ENCODE measurements around the gene PCED1B.

The PCED1B gene

DNA sequence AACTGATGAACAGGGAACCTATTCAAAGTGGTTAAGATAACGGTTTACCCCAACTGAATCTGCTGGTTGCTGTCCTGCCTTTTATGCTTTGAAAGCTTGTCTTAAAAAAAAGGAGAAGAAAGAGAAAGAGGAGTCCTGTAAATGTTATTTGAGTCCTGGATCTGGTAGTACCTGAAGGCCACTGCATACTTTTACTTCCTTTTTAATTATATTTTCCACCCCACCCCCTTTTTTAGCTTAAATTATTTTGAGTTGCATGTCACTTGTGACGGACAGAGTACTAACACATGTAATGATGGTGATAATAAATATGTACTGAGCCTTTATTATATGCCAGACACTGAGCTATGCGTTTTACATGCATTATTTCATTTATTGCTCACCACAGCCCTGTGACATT is 2.9 kb downstream of the PCED1B start:
- H3K4me1 ChIP-seq (ENCODE audit: control insufficient read depth, insufficient read depth, low read length) = peaks cover 17% of the 10 kb centered on the region
- H3K36me3 ChIP-seq (ENCODE audit: control insufficient read depth in 2 of 2, insufficient read depth in 1 of 2, low read length in 2 of 2) = no peaks in the 10 kb centered on the region
- no peak for TF ChIP-seq ZNF792 (tag by site-specific recombination; IDR thresholded peaks at IDR 0.05)
- ChIA-PET CTCF (interaction anchor here (1.5 to 2.1 kb wide), 2 partner anchors 11 to 49 kb away, joined by 4 to 19 read pairs; no protein-coding TSS in a partner anchor), POLR2A (no interaction called here)
- no peaks in the 10 kb centered on the region for H3K9me3 ChIP-seq (ENCODE audit: control insufficient read depth, insufficient read depth, low read depth, low read length)
- H3K27ac ChIP-seq (ENCODE audit: extremely low read depth, low read depth, low read length) = no peak overlapping the region
- no peak overlapping the region for H3K4me3 ChIP-seq (ENCODE audit: low read depth, low read length)

GRCh38 chr12:47082796-47083621 is 3.6 kb downstream of the PCED1B start:
- Histone ChIP-seq H3K9me3 (ENCODE audit: control insufficient read depth, insufficient read depth, low read depth, low read length) (no peaks in the 10 kb centered on the region), H3K27ac (ENCODE audit: extremely low read depth, low read depth, low read length) (no peak overlapping the region), H3K4me1 (ENCODE audit: control insufficient read depth, insufficient read depth, low read length) (peaks cover 22% of the 10 kb centered on the region), H3K4me3 (ENCODE audit: low read depth, low read length) (no peak overlapping the region), H3K36me3 (ENCODE audit: control insufficient read depth in 2 of 2, insufficient read depth in 1 of 2, low read length in 2 of 2) (no peaks in the 10 kb centered on the region)
- ChIA-PET CTCF (interaction anchor here (0.6 to 2.1 kb wide), 3 partner anchors 12 to 146 kb away, joined by 3 to 19 read pairs (median 4); no protein-coding TSS in a partner anchor), POLR2A (no interaction called here)
- no peak for TF ChIP-seq ZNF2 (tag by site-specific recombination; IDR thresholded peaks at IDR 0.05)
- TF ChIP-seq ZNF239 (tag by site-specific recombination; IDR thresholded peaks at IDR 0.05) = no peak
- no peak for TF ChIP-seq TCF7L2 (IDR thresholded peaks at IDR 0.05; ENCODE audit: borderline replicate concordance, low read depth, low read length)
- TF ChIP-seq HOXD13 (CRISPR knock-in tag; IDR thresholded peaks at IDR 0.05; ENCODE audit: borderline replicate concordance) = no peak
- no peak for TF ChIP-seq GFI1B (tag by site-specific recombination; IDR thresholded peaks at IDR 0.05)
- no peak for TF ChIP-seq ZNF302 (tag by site-specific recombination; IDR thresholded peaks at IDR 0.05; ENCODE audit: low read depth)
- TF ChIP-seq ZBTB44 (tag by site-specific recombination; IDR thresholded peaks at IDR 0.05) = 0 out of 2 replicates have a peak, but pooled peaks have one; percentile 59
- TF ChIP-seq ZNF266 (tag by site-specific recombination; IDR thresholded peaks at IDR 0.05; ENCODE audit: low read depth) = no peak
- TF ChIP-seq ZNF561 (tag by site-specific recombination; IDR thresholded peaks at IDR 0.05; ENCODE audit: borderline replicate concordance) = no peak
- no peak for TF ChIP-seq ZNF776 (tag by site-specific recombination; IDR thresholded peaks at IDR 0.05; ENCODE audit: borderline replicate concordance)
- no peak for TF ChIP-seq ZNF214 (tag by site-specific recombination; IDR thresholded peaks at IDR 0.05; ENCODE audit: borderline replicate concordance)
- TF ChIP-seq, protein P1, sequence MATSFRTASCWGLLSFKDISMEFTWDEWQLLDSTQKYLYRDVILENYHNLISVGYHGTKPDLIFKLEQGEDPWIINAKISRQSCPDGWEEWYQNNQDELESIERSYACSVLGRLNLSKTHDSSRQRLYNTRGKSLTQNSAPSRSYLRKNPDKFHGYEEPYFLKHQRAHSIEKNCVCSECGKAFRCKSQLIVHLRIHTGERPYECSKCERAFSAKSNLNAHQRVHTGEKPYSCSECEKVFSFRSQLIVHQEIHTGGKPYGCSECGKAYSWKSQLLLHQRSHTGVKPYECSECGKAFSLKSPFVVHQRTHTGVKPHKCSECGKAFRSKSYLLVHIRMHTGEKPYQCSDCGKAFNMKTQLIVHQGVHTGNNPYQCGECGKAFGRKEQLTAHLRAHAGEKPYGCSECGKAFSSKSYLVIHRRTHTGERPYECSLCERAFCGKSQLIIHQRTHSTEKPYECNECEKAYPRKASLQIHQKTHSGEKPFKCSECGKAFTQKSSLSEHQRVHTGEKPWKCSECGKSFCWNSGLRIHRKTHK (tag by site-specific recombination; IDR thresholded peaks at IDR 0.05) = no peak
- TF ChIP-seq, protein P2, sequence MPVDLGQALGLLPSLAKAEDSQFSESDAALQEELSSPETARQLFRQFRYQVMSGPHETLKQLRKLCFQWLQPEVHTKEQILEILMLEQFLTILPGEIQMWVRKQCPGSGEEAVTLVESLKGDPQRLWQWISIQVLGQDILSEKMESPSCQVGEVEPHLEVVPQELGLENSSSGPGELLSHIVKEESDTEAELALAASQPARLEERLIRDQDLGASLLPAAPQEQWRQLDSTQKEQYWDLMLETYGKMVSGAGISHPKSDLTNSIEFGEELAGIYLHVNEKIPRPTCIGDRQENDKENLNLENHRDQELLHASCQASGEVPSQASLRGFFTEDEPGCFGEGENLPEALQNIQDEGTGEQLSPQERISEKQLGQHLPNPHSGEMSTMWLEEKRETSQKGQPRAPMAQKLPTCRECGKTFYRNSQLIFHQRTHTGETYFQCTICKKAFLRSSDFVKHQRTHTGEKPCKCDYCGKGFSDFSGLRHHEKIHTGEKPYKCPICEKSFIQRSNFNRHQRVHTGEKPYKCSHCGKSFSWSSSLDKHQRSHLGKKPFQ (tag by site-specific recombination; IDR thresholded peaks at IDR 0.05) = no peak
- peak; percentile 77 for TF ChIP-seq ZEB2 (tag by site-specific recombination; IDR thresholded peaks at IDR 0.05)
- TF ChIP-seq, protein P3, sequence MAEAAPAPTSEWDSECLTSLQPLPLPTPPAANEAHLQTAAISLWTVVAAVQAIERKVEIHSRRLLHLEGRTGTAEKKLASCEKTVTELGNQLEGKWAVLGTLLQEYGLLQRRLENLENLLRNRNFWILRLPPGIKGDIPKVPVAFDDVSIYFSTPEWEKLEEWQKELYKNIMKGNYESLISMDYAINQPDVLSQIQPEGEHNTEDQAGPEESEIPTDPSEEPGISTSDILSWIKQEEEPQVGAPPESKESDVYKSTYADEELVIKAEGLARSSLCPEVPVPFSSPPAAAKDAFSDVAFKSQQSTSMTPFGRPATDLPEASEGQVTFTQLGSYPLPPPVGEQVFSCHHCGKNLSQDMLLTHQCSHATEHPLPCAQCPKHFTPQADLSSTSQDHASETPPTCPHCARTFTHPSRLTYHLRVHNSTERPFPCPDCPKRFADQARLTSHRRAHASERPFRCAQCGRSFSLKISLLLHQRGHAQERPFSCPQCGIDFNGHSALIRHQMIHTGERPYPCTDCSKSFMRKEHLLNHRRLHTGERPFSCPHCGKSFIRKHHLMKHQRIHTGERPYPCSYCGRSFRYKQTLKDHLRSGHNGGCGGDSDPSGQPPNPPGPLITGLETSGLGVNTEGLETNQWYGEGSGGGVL (tag by site-specific recombination; IDR thresholded peaks at IDR 0.05) = no peak
- no peak for TF ChIP-seq ZNF623 (tag by site-specific recombination; IDR thresholded peaks at IDR 0.05)
- TF ChIP-seq, protein P4, sequence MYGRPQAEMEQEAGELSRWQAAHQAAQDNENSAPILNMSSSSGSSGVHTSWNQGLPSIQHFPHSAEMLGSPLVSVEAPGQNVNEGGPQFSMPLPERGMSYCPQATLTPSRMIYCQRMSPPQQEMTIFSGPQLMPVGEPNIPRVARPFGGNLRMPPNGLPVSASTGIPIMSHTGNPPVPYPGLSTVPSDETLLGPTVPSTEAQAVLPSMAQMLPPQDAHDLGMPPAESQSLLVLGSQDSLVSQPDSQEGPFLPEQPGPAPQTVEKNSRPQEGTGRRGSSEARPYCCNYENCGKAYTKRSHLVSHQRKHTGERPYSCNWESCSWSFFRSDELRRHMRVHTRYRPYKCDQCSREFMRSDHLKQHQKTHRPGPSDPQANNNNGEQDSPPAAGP (tag by site-specific recombination; IDR thresholded peaks at IDR 0.05) = no peak
- peak; percentile 29; the same call in 1 of the 2 replicates for TF ChIP-seq GLIS1 (tag by site-specific recombination; IDR thresholded peaks at IDR 0.05)
- TF ChIP-seq, protein P5, sequence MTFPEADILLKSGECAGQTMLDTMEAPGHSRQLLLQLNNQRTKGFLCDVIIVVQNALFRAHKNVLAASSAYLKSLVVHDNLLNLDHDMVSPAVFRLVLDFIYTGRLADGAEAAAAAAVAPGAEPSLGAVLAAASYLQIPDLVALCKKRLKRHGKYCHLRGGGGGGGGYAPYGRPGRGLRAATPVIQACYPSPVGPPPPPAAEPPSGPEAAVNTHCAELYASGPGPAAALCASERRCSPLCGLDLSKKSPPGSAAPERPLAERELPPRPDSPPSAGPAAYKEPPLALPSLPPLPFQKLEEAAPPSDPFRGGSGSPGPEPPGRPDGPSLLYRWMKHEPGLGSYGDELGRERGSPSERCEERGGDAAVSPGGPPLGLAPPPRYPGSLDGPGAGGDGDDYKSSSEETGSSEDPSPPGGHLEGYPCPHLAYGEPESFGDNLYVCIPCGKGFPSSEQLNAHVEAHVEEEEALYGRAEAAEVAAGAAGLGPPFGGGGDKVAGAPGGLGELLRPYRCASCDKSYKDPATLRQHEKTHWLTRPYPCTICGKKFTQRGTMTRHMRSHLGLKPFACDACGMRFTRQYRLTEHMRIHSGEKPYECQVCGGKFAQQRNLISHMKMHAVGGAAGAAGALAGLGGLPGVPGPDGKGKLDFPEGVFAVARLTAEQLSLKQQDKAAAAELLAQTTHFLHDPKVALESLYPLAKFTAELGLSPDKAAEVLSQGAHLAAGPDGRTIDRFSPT (tag by site-specific recombination; IDR thresholded peaks at IDR 0.05) = peak; percentile 53; the same call in 1 of the 2 replicates
- no peak for TF ChIP-seq MZF1 (tag by site-specific recombination; IDR thresholded peaks at IDR 0.05; ENCODE audit: borderline replicate concordance)
- no peak for TF ChIP-seq ZNF704 (tag by site-specific recombination; IDR thresholded peaks at IDR 0.05)

All from HEK293 (cell line).